ENCODE data around the gene KIF14.

The KIF14 gene, protein sequence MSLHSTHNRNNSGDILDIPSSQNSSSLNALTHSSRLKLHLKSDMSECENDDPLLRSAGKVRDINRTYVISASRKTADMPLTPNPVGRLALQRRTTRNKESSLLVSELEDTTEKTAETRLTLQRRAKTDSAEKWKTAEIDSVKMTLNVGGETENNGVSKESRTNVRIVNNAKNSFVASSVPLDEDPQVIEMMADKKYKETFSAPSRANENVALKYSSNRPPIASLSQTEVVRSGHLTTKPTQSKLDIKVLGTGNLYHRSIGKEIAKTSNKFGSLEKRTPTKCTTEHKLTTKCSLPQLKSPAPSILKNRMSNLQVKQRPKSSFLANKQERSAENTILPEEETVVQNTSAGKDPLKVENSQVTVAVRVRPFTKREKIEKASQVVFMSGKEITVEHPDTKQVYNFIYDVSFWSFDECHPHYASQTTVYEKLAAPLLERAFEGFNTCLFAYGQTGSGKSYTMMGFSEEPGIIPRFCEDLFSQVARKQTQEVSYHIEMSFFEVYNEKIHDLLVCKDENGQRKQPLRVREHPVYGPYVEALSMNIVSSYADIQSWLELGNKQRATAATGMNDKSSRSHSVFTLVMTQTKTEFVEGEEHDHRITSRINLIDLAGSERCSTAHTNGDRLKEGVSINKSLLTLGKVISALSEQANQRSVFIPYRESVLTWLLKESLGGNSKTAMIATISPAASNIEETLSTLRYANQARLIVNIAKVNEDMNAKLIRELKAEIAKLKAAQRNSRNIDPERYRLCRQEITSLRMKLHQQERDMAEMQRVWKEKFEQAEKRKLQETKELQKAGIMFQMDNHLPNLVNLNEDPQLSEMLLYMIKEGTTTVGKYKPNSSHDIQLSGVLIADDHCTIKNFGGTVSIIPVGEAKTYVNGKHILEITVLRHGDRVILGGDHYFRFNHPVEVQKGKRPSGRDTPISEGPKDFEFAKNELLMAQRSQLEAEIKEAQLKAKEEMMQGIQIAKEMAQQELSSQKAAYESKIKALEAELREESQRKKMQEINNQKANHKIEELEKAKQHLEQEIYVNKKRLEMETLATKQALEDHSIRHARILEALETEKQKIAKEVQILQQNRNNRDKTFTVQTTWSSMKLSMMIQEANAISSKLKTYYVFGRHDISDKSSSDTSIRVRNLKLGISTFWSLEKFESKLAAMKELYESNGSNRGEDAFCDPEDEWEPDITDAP (N-terminal part only)
- total RNA-seq = 7.8 to 54.5 (median 19.2) reads per million in 18 experiments

DNA sequence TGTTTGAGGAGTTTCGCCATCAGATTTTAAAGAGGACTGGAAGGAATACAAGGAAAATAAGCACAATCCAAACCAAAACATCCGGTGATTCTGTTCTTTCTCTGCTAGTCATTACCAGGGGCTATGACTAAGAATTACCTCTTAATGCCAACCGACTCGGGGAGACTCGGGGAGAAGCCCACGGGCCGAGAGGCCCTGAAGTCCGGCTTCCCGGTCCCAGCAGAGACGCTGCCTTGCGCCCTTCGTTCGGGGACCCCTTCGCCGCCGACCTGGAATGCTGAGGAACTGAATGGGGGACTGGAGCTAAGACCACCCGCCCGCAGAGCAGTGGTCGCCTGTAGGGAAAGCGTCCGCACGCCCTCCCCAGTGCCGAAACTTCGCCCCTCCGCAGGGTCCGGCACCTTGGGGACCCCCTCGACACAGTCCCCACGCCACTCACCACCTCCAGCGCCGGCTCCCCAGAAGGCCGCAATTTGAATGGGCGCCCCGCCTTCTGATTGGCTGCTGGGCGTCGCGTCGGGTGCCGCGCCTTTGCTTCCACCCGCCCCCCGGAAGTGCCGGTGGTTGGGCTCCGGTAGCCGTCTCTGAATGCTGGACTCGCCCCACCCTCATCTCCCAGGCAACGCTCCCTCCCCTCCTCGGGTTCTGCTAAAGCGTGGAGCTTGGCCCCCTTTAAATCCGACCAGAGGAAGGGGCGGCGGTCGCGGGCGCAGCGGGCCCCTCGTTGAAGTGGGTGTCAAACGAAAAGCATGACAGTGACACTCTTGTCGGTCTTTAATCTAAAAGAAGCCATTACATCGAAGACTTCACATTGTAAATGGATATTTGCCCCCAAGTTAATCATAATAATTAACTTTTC is at the start of gene KIF14:
Gene KIF14 (minus strand): TSS at position 479 of the 859 bp plus-strand sequence. CDS start 2,028 bp downstream, outside the sequence.
- peak; percentile 95 for DNase-seq

DNA sequence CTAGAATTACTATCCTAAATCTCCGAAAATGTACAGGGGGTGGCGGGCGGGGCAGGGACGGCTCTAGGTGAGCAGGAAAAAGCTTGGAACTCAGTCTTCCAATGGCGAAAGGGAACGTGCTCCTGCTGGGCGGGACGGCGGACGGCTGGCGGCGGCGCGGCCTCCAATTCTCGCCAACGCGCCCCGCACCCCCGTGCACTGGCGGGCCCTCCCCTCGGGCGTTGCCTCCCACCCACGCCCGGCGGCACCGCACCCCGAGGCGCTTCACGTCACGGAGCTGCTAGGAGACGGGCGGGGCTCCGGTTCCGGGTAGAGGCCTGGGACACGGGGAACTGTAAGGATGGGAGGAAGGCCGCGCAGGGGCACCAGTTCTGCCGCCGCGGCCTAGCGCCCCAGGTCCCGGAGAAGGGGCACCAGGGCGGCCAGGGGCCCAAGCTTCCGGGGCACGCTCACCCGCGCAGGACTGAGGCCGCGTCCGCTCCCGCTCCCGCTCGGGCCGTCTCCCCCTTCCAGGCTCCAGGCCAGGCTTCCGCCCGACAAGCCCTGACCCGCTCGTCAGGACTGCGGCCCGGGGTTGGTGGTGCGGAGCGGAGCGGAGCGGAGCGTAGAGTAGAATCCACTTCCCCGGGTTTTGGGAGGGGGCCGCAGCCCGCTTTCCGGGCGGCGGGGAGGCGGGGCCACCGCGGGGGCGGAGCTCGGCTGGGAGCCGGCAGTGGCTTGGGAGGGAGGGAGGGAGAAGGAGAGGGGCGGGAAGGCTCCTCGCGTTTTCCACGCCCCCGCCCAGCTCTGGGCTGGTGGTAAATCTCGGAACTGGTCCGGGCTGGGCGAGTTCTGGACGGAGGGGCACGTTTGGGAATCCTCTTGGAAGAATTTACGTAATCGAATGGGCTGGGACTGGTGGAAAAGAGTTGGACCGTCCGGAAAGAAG is 49.0 kb upstream of the KIF14 start, which contains the start of gene DDX59:
Gene DDX59 (minus strand): TSS at position 594 of the 928 bp plus-strand sequence. CDS start 3,167 bp downstream, outside the sequence.
- peak; percentile 98 to 99 for DNase-seq

DNA sequence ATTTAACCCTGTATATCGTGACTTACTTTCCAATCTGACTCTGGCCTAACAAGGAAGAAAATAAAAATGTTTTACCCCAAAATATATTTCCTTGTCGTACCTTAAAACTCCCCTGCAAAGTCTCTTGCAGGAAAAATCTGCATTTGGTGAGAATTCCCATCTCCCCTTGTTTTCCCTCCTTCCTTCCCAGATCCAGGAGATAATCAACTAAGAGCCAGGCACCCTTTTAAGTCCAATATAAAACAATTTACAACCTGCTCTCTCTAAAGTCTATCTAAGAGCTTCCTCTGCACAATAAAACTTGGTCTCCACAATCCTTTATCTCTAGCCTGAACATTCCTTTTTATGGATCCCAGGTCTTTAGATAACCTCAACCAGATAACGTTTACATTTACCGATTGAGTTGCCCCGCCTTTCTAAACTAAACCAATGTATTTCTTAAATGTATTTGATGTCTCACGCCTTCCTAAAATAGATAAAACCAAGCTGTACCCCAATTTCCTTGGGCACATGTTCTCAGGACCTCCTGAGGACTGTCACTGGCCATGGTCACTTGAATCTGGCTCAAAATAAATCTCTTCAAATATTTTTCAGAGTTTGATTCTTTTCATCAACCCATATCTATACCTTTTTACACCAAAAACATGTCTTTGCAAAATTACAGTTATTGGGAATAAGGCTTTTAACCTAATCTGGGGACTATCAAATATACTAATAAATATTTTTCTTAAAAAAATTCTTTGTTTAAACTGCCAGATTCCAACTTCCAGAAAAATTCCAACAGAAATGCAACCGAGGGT is 48.2 kb upstream of the KIF14 start:
- no peak for DNase-seq

DNA sequence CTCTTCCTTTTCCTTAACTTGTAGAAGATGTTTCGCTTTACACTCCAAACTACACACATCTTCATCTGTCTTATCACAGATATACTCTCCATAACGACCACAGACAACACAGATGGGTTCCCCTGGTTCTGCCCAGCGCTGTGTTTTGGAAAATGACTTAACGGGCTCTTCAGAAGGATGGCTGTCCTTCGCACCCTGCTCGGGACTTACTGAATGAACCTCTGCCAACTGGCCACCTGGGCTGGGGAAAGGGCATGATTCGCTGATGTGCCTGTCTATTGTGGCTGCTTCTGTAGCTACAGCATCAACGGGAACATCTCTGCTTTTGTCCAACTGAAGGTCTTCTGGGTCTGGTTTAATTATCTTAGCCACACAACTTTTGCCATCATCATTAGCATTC is 45.8 kb upstream of the KIF14 start:
- no peak for DNase-seq

DNA sequence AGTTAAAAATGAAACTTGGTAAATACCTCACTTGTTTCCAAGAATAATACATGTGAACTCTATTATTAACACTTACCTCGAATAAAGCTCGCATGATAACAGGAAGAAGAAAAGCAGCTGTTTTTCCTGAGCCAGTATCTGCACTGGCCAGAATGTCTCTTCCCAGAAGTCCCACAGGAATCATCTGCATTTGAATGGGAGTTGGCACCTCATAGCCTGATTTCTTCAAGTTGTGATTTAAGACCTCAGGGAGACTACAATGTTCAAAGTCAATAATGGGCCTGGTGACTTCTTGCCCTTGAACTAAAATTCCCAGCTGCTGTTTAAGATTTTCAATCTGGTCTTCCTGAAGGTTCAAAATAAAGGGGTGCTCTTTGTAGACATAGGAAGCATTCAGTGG is 45.3 kb upstream of the KIF14 start:
- no peak for DNase-seq

DNA sequence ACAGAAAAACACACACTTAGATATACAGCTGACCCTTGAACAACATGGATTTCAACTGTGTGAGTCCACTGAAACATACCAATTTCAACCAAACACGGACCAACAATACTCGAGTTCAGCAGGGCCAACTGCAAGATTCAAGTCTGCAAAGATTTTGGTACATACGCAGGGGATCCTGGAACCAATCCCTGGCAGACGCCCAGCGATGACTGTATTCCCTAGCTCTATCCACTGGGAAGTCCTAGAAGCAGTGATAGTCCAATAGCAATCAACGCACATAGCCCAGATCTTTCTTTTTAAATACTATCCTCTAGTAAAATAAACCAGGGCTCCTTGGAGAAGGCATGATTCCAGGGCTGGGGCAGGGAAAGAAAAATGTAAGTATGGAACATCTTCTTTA is 40.2 kb upstream of the KIF14 start:
- no peak for DNase-seq

DNA sequence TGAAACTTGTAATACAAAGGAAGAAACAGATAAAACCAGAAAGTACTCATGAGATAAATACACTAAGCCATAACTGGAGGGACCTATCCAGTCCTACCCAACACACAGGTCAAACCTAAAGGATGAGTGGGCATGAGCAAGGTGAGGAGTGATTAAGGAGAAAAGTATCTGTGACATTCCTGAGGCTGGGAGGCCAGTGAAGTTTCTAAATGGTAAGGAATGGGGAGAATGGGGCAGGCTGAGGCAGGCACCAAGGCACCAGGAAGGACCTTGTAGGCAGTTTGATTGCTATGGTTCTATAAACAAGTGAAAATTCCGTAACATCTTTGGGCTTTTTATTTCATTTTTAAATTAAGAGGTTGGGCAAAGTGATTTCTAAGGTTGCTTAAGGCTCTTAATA is 38.7 kb upstream of the KIF14 start:
- DNase-seq = no peak

DNA sequence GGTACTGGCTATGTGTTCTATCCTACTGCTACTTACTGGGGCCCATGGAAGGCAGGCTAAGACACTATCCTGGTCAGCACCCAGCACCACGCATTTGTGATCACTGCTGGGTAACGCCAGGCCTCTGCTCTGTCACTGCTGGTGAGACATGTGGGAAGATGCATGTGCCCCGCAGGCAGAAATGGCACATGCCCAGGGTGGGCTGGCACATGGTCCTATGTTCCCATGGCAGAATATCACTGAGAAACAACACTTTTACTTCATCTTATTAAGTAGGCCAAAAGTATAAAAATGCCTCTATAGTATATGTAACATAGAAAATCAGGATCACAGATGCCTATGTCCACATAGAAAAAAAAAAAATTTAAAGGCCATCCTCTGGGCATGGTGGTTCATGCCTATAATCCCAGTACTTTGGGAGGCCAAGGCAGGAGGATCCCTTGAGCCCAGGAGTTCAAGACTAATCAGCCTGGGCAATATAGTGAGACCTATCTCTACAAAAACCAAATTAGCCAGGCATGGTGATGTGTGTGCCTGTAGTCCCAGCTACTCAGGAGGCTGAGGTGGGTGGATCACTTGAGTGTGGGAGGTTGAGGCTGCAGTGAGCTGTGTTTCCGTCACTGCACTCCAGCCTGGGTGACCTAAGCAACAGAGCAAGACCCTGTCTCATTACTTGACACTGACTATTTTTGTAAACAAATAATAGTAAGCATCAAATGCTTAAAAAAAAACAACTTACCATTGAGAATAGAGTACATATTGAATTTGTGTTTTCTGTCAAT is 37.7 kb upstream of the KIF14 start:
- DNase-seq = peak in 1 of 2 donors; percentile 63

DNA sequence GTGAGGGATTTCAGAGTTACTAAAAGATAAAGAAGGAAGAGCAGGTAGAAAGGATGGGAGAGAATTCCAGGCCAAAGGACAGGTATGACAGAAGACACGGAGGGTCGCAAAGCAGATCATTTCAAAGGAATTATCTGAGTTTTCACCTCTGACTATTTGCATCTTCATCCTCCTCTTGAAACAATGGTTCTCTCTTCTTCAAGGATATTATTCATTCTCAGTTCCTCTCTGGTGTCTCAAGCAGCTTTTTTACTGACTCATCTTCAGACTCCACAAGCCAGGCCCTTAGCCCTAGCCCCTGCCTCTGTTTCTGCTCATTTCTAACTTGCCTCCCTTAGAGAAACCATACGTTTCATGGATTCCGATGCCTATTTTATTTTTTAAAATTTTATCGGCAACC is 34.1 kb upstream of the KIF14 start:
- peak; percentile 26 to 41 for DNase-seq

DNA sequence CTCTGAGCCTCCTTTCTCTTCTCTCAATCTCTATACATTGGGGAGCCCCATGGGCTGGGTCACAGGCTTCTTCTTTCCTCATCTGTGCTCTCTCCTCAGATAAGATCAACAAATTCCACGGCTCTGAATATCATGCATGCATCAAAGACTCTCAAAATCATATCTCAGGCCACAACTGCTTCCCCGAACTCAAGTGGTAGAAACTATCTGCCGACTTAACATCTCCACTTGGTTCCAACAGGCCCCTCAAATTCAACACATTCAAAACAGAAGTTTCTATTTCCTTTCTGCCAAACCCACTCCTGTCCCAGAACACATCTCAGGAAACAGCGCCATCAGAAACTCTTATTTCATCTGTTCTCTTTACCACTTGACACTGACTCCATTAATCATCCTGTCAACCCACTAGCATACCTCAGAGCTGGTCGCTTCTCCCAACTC is 32.5 kb upstream of the KIF14 start:
- DNase-seq = no peak

DNA sequence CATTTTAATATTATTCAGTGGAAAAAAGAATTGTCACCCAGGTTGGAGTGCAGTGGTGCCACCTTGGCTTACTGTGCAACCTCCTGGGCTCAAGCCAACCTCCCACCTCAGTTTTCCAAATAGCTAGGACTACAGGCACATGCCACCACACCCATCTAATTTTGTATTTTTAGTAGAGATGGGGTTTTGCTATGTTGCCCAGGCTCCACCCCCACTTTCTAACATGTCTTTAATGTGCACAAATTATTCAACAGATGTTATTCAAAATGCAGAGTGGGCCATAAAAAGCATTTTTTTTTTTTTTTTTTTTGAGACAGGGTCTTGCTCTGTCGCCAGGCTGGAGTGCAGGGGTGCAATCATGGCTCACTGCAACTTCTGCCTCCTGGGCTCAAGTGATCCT is 31.8 kb upstream of the KIF14 start:
- no peak for DNase-seq

DNA sequence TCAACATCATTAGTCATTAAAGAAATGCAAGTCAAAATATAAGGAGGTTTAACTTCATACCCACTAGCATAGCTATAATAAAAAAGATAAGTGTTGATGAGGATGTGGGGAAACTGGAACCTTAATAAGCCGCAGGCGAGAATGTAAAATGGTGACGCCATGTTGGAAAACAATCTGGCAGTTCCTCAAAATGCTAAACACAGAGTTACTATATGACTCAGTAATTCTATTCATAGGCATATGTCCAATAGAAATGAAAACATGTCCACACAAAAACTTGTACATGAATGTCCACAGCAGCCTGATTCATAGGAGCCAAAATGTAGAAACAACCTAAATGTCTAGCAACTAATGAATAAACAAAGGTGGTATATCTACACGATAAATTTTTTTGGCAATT is 26.0 kb upstream of the KIF14 start:
- DNase-seq = peak; percentile 76 to 89

DNA sequence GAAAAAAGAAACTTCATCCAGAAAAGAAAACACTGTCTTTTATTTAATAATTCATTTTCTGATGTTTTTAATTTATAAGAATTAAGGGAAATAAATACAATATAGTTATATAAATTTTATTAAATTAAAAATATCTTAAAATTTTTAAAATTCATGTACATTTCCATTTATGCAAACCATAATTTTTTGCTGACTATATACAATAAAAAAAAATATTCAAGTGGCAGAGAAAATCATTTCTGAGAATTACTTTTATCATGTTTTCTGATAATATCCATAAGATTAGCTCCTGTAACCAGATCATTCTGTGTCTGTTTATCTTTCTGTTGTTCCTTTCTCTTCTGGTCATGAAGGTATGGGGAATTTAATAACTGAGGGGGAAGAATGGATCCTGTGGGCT is 23.5 kb upstream of the KIF14 start:
- DNase-seq = no peak

DNA sequence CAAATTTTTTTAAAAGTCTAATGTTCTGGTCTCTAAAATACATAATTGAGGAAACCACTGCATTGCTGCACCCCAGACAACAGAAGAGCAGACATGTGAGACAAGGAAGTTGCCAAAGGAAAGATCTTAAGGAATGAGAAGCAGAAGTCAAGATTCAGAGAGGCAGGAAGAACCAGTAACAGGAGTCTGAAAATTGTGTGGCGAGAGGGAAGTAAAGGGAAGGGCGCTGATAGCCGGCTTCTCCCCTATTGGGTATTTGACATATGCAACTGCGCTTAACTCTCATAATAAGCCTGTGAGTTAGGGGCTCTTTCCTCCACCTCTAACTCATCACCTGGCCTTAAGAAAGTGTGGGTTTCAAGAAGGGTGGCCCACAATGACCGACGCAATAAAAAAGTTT is 21.9 kb upstream of the KIF14 start:
- peak; percentile 82 to 87 for DNase-seq

DNA sequence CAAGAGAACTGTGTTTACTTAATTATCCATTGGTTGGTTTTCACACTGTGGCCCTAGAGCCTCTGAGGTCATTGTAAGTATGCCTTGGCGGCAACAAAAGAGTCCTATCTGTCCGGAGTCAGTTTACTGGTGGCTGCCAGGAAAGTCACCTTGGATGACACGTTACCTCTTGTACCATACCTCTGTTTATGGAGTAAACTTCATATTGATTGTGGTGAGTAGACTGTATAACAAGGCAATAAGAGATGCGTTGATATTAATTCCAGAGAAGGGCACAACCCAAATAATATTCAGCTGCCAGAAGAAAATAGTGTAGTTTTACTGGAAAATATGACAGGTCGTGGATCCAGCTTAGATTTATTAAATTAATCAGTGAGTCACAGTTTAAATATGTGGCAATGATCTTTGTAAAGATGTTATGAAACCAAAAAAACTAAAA is 20.4 kb upstream of the KIF14 start:
- peak in 1 of 2 donors; percentile 36 for DNase-seq

DNA sequence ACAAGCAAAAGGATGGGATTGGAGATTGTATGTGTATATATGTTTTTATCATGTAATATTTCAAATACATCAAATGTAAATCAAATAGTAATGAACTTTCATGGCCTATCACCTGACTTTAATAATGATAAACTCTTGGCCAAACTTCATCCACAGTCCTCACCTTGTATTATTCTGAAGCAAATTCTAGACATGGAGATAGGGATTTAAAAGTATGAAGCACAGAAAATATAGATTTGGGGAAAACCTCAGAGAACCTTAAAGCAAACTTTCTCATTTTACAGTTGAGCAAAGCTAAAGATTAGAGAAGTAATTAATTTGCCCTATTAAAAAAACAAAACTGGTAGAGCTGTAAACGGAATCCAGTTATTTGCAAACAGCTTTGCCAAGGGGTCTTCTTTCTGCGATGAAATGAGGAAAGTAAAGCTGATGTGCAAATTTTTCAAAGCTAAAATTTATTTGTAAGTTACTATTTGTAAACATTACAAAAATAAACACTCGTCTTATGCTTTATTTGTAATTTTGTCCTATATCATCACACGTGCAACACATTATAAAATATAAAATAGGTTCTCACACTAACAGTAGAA is 19.9 kb upstream of the KIF14 start:
- no peak for DNase-seq

DNA sequence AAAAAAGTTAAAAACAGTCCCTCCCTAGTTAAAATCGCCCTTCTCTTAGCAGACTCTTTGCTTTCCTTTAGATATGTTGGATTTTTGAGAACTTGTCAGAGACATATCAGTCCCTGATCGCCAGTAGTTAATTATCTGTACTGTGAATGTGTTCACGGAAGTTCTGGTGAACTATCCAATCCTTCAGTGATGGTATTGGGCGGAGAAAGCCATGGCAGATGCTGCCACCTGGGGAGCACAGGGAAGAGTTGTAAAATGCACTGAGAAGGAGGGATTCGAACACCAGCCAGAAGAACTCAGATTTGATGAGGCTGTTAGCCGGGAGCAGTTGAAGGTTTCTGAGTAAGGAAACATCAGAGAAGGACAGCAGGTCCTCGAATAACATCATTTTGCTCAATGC is 17.5 kb upstream of the KIF14 start:
- no peak for DNase-seq

DNA sequence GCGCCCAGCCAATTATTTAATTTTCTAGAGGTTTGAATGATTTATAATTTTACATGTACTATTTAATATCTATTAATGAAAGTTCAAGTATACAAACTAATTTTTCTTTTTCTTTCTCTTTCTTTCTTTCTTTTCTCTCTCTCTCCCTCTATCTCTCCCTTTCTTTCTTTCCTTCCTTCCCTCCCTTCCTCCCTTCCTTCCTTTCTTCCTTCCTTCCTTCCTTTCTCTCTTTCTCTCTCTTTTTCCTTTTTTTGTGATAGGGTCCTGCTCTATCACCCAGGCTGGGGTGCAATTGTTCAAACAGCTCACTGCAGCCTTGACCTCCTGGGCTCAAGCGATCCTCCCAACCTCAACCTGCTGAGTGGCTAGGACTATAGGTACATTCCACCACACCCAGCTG is 16.1 kb upstream of the KIF14 start:
- no peak for DNase-seq
